Spleen (tissue), 11 donors: ENCODE data around the gene DLG2. TPM values are rescaled to one million over a fixed set of nuclear protein-coding genes. Genes with fewer than 3 reads are reported as not detected.

Experiments
- DNase-seq: peaks from one replicate; pipeline ENCODE4 v3.0.0-alpha.2; 2020
- H3K27ac ChIP-seq, 8 donors: fragments of 200-600 bp; sonication (generic) in 7 of 8; 1 replicate in 4 of 8; 2 replicates in 4 of 8; pipeline versions ENCODE4 v1.5.0 to v1.8.0; 2016 to 2021; ENCODE audit warnings: inconsistent platforms in 4 of 8, mild to moderate bottlenecking in 4 of 8, moderate library complexity in 1 of 8
- H3K27me3 ChIP-seq, 7 donors: fragments of 200-600 bp; sonication (generic) in 6 of 7; replicated peaks in 1 of 7; 1 replicate in 4 of 7; 2 replicates in 3 of 7; pipeline versions ENCODE4 v1.5.0 to v1.8.0; 2016 to 2021; ENCODE audit warnings: inconsistent platforms in 3 of 7, mild to moderate bottlenecking in 1 of 7
- H3K36me3 ChIP-seq, 6 donors: fragments of 200-600 bp; sonication (generic) in 5 of 6; 1 replicate in 4 of 6; 2 replicates in 2 of 6; pipeline versions ENCODE4 v1.5.0 to v1.8.0; 2016 to 2021; ENCODE audit warnings: inconsistent platforms in 2 of 6
- H3K4me1 ChIP-seq, 6 donors: fragments of 200-600 bp; sonication (generic) in 5 of 6; 1 replicate in 3 of 6; 2 replicates in 3 of 6; pipeline versions ENCODE4 v1.5.0 to v1.8.0; 2016 to 2021; ENCODE audit warnings: inconsistent platforms in 3 of 6
- H3K4me3 ChIP-seq, 8 donors: fragments of 200-600 bp; sonication (generic) in 7 of 8; 1 replicate in 4 of 8; 2 replicates in 4 of 8; pipeline versions ENCODE4 v1.5.0 to v1.8.0; 2016 to 2021; ENCODE audit warnings: inconsistent platforms in 4 of 8, mild to moderate bottlenecking in 4 of 8, moderate library complexity in 2 of 8
- H3K9me3 ChIP-seq, 8 donors: fragments of 200-600 bp; sonication (generic) in 7 of 8; 1 replicate in 4 of 8; 2 replicates in 4 of 8; pipeline versions ENCODE4 v1.5.0 to v1.8.0; 2016 to 2021; ENCODE audit warnings: inconsistent platforms in 4 of 8
- CTCF ChIP-seq, 11 experiments: fragments of 200-600 bp in 7 of 11; fragments of 450-650 bp in 4 of 11; sonication (generic) in 4 of 11; IDR thresholded peaks in 8 of 11; conservative IDR thresholded peaks in 3 of 11; 1 replicate in 7 of 11; 2 replicates in 4 of 11; pipeline versions ENCODE4 v1.4.0 to v1.8.0; 2016 to 2021; ENCODE audit warnings: antibody characterized with exemption in 11 of 11, inconsistent platforms in 4 of 11, mild to moderate bottlenecking in 1 of 11
- POLR2A ChIP-seq, 3 donors: fragments of 450-650 bp; IDR thresholded peaks; one replicate each; pipeline ENCODE4 v1.5.1; 2017; ENCODE audit warnings: antibody characterized with exemption in 3 of 3, mild to moderate bottlenecking in 1 of 3
- POLR2AphosphoS5 ChIP-seq, 3 donors: sonication (generic); formaldehyde crosslinking; IDR thresholded peaks; one replicate each; pipeline ENCODE4 v1.5.1; 2017; ENCODE audit warnings: antibody characterized with exemption in 3 of 3
- WGBS, 5 donors: extraction: QIAGEN DNeasy Blood & Tissue Kit in 3 of 5; methylation state at CpG; one replicate each; pipeline versions ENCODE4 v1.1.5 to v1.1.7; 2013 to 2018; 5-methylcytosine and 5-hydroxymethylcytosine counted together
- intact Hi-C: fragments of 100-400 bp; cut with DNase I; formaldehyde crosslinking; loops from one replicate; pipeline ENCODE4 v1.15.0; 2023; ENCODE audit warnings: low total_unique reads
- polyA plus RNA-seq, 3 donors: library from polyadenylated mRNA; stranded (reverse); fragments of 200-250 nt; gene quantifications; one replicate each; pipeline ENCODE4 v1.2.1, GENCODE V29; 2013
- total RNA-seq, 7 donors: library from RNA; depleted of rRNA in 3 of 7; stranded (reverse); fragments of >200 nt in 3 of 7; fragmentation: NEBNext Ultra II Directional in 4 of 7; extraction: Animal tissue kit (Norgen Biotek cat#: 25700) in 4 of 7; gene quantifications; one replicate each; pipeline versions ENCODE4 v1.1.0 to v1.2.1, GENCODE V29; 2016 to 2021
- donor health status: healthy with polysubstance abuse.
- donor health status: DM: no; HTN: no; CAD: no; lungs with moderate emphysema.
- donor health status: DM: no; HTN: no; CAD: no.
- donor health status: Bipolar disorder and iron deficiency.
- donor health status: healthy.
- donor health status: DM: no; HTN: no; CAD: no.
- donor health status: DM: yes; HTN: yes; CAD: no.

Gene DLG2
- total and polyA plus RNA-seq, 10 donors: 0.43 to 12.7 (median 7.9) TPM

GRCh38 chr11:83864412-83865057 lies 1762.6 kb downstream of the DLG2 start:
- intact Hi-C loops: no loop called here
- no peak overlapping the region for H3K4me3 ChIP-seq
- H3K9me3 ChIP-seq: peaks cover 0 to 17% (median 12%) of the 10 kb centered on the region in 8 donors
- WGBS, 5 donors: 66 to 71% (median 71%) methylated on average over 4 of the region's 4 CpGs
- no peak for DNase-seq
- TF ChIP-seq POLR2AphosphoS5 (IDR thresholded peaks at IDR 0.05): no peak
- TF ChIP-seq POLR2A (IDR thresholded peaks at IDR 0.05): no peak
- no peak for TF ChIP-seq CTCF (IDR thresholded peaks at IDR 0.05 in 8 of 11, conservative IDR thresholded peaks at IDR 0.05 in 3 of 11)
- no peaks in the 10 kb centered on the region for H3K36me3 ChIP-seq
- H3K27me3 ChIP-seq: no peaks in the 10 kb centered on the region
- no peak overlapping the region for H3K27ac ChIP-seq
- H3K4me1 ChIP-seq: no peaks in the 10 kb centered on the region

- Histone ChIP-seq H3K36me3 (no peaks in the 10 kb centered on the region), H3K4me3 (no peak overlapping the region), H3K4me1 (no peaks in the 10 kb centered on the region), H3K27ac (no peak overlapping the region), H3K9me3 (peaks cover 0 to 30% (median 23%) of the 10 kb centered on the region in 8 donors), H3K27me3 (no peaks in the 10 kb centered on the region)
- no peak for TF ChIP-seq POLR2A (IDR thresholded peaks at IDR 0.05)
- no peak for TF ChIP-seq POLR2AphosphoS5 (IDR thresholded peaks at IDR 0.05)
- TF ChIP-seq CTCF (IDR thresholded peaks at IDR 0.05 in 8 of 11, conservative IDR thresholded peaks at IDR 0.05 in 3 of 11): no peak
- WGBS, 5 donors: 27 to 65% (median 47%) methylated on average over 2 of the region's 2 CpGs
- intact Hi-C loops: no loop called here
- no peak for DNase-seq
Observed at GRCh38 chr11:83863272-83863671, 1763.9 kb downstream of the DLG2 start.

GRCh38 chr11:83862691-83863090 lies 1764.5 kb downstream of the DLG2 start:
- H3K36me3 ChIP-seq: no peaks in the 10 kb centered on the region
- H3K4me1 ChIP-seq: no peaks in the 10 kb centered on the region
- no peak overlapping the region for H3K27ac ChIP-seq
- 50 to 77% (median 71%) methylated on average over 1 of the region's 1 CpG for WGBS, 5 donors
- no peak overlapping the region for H3K4me3 ChIP-seq
- intact Hi-C loops: no loop called here
- TF ChIP-seq POLR2AphosphoS5 (IDR thresholded peaks at IDR 0.05) (no peak), CTCF (IDR thresholded peaks at IDR 0.05 in 8 of 11, conservative IDR thresholded peaks at IDR 0.05 in 3 of 11) (no peak), POLR2A (IDR thresholded peaks at IDR 0.05) (no peak)
- DNase-seq: no peak
- no peaks in the 10 kb centered on the region for H3K27me3 ChIP-seq
- peaks cover 0 to 35% (median 25%) of the 10 kb centered on the region in 8 donors for H3K9me3 ChIP-seq

- no peak for TF ChIP-seq POLR2AphosphoS5 (IDR thresholded peaks at IDR 0.05)
- TF ChIP-seq POLR2A (IDR thresholded peaks at IDR 0.05): no peak
- Histone ChIP-seq H3K4me3 (no peak overlapping the region), H3K9me3 (peaks cover 0 to 41% (median 31%) of the 10 kb centered on the region in 8 donors), H3K4me1 (no peaks in the 10 kb centered on the region), H3K36me3 (no peaks in the 10 kb centered on the region), H3K27ac (no peak overlapping the region), H3K27me3 (no peaks in the 10 kb centered on the region)
- intact Hi-C loops: no loop called here
- no peak for DNase-seq
- 61 to 86% (median 75%) methylated on average over 3 of the region's 3 CpGs for WGBS, 5 donors
Observed at GRCh38 chr11:83862033-83862432, 1765.1 kb downstream of the DLG2 start.
